Measurements from ENCODE around the gene BEST4.
"Not testable (repeated sequence)": the region's sequence is repeated elsewhere in the genome, so short reads cannot be mapped to it uniquely, and the experiment has no call there.

The BEST4 gene

GRCh38 chr1:44777547-44777946, 10.4 kb downstream of the BEST4 start:
- no peak for DNase-seq

GRCh38 chr1:44776730-44777068, 11.3 kb downstream of the BEST4 start:
- no peak for DNase-seq

- DNase-seq = peak in 2 of 3 donors; percentile 49 to 63
Measured at GRCh38 chr1:44775930-44776729, 11.8 kb downstream of the BEST4 start.

DNA sequence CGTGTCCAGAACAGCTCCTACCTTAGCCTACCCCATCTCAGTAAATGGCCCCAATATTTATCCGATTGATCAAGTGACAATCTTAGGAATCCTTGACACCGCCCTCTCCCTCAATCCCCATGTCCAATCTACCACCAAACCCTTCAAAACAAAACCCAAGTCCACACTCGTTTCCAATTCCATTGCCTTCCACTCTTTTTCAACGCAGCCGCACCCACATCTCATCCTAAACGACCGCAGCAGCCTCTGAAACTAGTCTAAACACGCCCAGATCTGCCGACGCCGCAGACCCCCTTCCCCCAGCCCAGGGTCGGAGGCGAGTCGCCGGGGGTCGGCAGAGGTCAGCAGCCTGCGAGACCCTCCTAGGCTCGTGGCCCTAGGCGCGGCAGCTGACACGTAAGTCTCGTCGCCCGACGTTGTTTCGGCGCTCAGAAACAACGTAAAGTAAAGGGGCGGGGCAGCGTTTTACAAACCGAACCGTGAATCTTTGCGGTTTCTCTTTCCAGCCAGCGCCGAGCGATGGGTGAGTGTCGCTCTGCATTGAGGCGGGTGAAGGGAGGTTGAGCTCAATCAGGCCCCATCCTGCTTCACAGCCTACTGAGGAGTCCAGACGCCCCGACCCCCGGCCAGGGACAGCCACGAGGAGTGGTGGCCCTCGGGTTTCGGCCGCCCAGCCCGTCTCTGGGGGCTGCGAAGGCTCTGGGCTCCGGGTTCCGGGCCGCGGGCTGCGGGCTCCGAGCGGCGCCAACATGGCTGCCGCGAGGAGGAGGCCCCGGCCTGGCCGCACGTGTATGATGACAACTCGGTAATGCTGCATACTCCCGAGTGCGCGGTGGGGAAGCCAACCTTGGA, 12.7 kb downstream of the BEST4 start, which contains the start of gene RPS8:
RPS8 (plus strand) TSS at position 463 of the 852 bp plus-strand sequence; CDS start at position 520, 57 bp downstream.
- peak; percentile 97 to 98 (median 97) for DNase-seq

DNA sequence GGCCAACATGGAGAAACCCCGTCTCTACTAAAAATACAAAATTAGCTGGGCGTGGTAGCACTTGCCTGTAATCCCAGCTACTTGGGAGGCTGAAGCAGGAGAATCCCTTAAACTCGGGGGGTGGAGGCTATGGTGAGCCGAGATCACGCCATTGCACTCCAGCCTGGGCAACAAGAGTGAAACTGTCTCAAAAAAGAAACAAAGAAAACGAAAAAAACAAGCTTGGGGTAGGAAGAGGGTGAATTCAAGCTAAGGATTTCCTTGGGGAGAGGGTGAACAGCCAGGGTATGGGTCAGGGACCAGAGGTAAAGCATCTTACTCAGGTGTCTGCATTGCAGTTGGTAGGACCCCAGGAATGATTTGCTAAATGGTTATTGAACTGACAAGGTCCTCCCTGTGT, 21.5 kb downstream of the BEST4 start:
- DNase-seq = not testable (repeated sequence)

DNA sequence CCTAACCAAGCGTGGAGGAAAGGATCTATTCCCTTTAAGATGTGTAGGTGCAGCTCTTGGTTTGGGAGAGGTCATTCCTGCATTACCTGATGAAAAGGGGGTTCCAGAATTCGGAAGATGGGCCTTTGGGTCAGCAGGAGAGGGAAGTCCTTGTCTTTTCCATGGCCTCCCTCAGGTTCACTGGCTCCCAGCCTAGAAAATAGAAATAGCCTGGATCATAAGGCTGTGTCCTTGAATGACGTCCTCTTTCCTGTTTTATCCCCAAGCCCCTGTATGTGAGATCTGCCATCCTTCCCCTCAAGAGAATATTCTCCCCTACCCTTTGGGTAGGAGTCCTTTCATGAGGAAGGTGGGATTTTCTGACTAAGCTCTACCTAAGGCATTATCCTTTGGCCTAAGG, 27.1 kb downstream of the BEST4 start:
- DNase-seq = no peak

- no peak for DNase-seq
Measured at GRCh38 chr1:44759077-44759476, 28.9 kb downstream of the BEST4 start.

- no peak for DNase-seq
Measured at GRCh38 chr1:44757420-44757819, 30.6 kb downstream of the BEST4 start.

DNA sequence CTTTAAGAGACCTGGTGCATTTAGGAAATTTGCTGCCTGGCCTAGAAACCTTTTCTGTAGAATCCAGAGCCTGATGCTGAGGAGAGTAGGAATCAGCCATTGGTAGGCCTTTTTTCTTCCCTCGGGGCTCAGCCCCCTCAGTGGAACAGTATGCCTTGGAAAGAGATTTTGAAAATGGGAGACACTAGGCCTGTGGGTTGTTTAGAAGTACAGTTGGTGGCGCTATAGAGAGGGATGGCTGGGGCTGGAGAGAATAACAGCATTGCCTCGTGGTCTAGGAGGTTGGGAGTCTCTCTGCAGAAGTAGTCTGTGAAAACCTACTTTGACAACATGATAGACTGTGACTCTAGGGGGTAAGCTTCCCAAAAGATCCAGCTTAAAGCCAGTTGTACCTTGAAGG, 40.1 kb downstream of the BEST4 start:
- no peak for DNase-seq

DNA sequence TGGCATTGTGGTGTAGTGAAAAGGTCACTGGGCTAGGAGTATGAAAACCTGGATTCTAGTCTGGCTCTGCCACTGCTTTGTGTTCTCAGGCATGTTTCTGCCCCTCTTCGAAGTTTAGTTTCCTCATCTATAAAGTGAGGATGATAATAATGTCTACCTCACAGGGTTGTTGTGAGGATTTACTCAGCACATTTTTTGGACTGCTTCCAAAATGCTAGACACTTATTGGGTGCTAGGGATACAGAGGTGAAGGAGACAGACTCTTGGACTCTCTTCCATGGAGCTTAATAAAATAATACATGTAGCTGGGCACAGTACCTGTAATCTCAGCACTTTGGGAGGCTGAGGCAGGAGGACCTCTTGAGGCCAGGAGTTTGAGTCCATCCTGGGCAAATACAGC, 44.8 kb downstream of the BEST4 start:
- no peak for DNase-seq

- DNase-seq = peak in 1 of 3 donors; percentile 30
Measured at GRCh38 chr1:44740179-44740617, 47.8 kb downstream of the BEST4 start.

- peak; percentile 99 for DNase-seq
Measured at GRCh38 chr1:44739307-44740178, 48.4 kb downstream of the BEST4 start, which contains the start of gene KIF2C. TSS of gene KIF2C (plus strand) at chr1:44739837. CDS start at chr1:44739933, 96 bp downstream.

GRCh38 chr1:44738953-44739306, 49.0 kb downstream of the BEST4 start:
- DNase-seq = not testable (repeated sequence)

- DNase-seq = no peak
Measured at GRCh38 chr1:44735992-44736391, 52.0 kb downstream of the BEST4 start.

DNA sequence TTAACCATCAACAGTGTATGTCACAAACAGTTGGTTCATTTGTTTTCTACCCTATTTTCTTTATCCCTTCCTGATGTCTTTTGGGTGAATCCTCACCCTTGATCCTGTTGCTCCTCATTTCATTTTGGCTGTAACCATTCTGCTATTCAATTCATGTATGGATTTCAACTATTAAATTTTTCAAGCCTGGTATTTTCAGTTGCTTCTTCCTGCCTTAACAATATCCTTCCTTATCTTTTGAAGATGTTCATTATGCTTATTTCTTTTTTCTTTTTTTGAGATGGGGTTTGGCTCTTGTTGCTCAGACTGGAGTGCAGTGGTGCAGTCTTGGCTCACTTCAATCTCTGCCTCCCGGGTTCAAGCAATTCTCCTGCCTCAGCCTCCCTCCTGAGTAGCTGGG, 54.2 kb downstream of the BEST4 start:
- no peak for DNase-seq

All from suppressor macrophage treated with lipopolysaccharide for 1 hour (primary cell).